ENCODE measurements around the gene JARID2.
"Not testable (repeated sequence)": the region's sequence is repeated elsewhere in the genome, so short reads cannot be mapped to it uniquely, and the experiment has no call there.

The JARID2 gene

GRCh38 chr6:15531973-15532372 lies 286.1 kb downstream of the JARID2 start:
- no peak for DNase-seq

DNA sequence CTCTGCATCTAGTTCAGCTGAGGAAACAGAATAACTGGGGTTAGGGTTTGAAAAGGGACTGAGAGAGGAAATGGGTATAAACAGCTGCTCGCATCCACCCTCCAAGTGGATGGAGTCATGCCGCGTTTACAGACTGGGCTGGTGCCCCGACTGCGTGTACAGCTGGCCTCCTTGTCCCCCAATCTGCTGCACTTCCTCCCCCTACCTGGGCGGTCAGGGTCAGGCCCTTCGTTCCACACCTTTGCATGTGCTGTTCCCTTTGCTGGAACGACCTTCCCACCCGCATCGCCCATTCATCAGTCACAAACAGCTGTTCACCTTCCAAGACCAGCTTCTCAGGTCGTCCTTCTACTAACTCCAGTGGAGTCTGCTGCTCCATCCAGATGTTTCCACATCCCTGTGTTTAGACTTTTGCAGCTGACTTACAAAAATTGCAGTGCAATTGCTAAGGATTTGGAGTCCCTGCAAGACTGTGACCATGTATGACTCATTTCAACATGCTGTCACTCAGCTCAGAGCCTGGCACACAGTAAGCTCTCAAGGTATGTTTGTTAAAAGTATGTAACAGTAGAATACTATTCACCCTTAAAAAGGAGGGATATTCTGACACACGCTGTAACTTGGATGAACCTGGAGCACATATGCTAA lies 287.6 kb downstream of the JARID2 start:
- no peak for DNase-seq

- no peak for DNase-seq
Observed at GRCh38 chr6:15534974-15535373, 289.1 kb downstream of the JARID2 start.

DNA sequence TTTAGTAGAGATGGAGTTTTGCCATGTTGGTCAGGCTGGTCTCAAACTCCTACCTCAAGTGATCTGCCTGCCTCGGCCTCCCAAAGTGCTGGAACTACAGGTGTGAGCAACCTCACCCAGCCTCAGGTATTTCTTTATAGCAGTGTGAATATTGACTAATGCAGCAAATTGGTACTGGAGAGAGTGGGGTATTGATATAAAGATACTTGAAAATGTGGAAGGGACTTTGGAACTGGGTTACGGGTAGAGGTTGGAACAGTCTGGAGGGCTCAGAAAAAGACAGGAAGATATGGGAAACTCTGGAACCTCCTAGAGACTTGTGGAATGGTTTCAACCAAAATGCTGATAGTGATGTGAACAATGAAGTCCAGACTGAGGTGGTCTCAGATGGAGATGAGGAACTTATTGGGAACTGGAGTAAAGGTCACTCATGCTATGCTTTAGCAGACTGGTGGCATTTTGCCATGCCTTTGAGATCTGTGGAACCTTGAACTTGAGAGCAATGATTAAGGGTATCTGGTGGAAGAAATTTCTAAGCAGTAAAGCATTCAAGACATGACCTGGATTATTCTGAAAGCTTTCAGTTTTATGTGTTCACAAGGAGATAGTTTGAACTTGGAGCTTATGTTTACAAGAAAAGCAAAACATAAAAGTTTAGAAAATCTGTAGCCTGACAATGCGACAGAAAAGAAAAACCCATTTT lies 289.8 kb downstream of the JARID2 start:
- no peak for DNase-seq

DNA sequence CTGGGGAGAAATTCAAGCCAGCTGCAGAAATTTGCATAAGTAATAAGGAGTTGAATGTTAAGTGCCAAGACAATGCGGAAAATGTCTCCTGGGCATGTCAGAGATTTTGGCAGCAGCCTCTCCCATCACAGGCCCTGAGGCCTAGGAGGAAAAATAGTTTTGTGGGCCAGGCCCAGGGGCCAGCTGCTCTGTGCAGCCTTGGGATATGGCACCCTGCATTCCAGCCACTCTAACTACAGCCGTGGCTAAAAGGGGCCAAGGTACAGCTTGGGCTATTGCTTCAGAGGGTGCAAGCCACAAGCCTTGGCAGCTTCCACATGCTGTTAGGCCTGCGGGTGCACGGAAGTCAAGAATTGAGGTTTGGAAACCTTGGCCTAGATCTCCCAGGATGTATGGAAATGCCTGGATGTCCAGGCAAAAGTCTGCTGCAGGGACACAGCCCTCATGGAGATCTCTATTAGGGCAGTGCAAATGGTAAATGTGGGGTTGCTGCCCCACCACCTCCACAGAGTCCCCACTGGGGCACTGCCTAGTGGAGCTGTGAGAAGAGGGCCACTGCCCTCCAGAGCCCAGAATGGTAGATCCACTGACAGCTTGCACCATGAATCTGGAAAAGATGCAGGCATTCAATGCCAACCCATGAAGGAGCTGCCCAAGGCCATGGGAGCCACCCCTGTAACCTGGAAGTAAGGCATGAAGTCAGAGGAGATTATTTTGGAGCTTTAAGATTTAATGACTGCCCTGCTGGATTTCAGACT lies 290.5 kb downstream of the JARID2 start:
- no peak for DNase-seq

DNA sequence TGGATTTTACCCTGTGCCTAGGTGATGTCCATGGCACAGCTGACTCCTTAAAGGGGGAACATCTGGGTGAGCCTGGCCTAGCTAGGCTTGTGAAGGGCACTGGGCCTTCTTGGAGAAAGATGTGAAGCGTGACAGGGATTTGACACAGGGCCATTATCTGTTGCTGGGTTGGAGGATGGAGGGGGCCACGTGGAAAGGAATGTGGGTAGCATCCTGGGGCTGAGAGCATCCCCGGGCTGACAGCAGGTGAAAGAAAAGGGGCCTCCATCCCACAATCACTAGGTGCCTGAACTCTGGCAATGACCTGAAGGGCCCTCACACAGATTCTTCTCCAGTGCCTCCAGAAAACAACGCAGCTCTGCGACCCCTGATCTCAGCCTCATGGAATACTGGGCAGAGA lies 292.2 kb downstream of the JARID2 start:
- DNase-seq = no peak

GRCh38 chr6:15538766-15539495 lies 293.1 kb downstream of the JARID2 start:
- no peak for DNase-seq

- DNase-seq = no peak
Observed at GRCh38 chr6:15539722-15540270, 293.9 kb downstream of the JARID2 start.

DNA sequence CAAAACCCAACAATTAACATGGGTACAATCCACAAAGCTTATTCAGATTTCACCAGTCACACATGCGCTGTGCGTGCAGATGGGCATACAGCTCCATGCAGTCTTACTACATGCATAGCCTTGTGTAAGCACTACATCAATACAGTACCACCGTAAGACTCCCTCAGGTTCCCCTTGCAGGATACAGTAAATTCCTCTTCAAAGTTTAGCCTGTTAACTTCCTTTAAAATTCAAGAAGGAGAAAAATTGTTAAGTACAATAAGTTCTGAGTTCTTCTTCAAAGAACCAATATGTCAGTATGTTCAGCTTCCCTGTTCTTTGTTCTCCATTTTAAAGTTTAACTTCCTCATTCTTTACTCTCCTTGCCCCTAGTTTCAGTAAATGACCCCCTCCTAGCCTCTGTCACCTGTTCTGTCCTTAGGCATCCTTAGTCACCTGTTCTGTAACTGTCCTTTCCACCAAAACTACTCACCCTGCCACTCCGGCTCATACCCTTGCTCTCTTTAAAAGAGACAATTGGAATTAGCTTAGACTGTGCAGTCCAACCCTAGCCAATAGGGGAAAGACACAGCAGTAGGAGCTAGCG lies 297.6 kb downstream of the JARID2 start:
- not testable (repeated sequence) for DNase-seq

- DNase-seq = no peak
Observed at GRCh38 chr6:15544321-15544900, 298.5 kb downstream of the JARID2 start.

- no peak for DNase-seq
Observed at GRCh38 chr6:15546591-15546990, 300.7 kb downstream of the JARID2 start.

DNA sequence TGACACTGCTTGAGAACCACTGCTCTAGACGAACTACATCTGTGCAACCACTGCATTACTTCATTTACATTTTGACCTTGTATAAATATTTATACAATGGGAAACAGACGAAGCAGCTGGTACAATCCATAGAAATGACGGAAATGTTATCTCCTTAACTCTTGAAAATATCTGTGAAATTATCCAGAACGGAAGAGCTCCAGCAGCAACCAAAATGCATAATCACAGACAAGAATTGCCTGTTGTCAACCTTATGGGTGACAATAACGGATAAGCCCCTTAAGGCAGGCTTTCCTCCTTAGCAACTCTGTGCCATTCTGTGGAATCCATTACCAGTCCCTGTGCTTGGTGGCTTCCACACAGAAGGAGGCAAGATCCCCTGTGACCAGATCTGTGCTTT lies 301.5 kb downstream of the JARID2 start:
- no peak for DNase-seq

GRCh38 chr6:15549371-15549770 lies 303.5 kb downstream of the JARID2 start:
- no peak for DNase-seq

- DNase-seq = no peak
Observed at GRCh38 chr6:15550546-15551123, 304.8 kb downstream of the JARID2 start.

GRCh38 chr6:15551262-15551661 lies 305.4 kb downstream of the JARID2 start:
- no peak for DNase-seq

GRCh38 chr6:15551798-15552197 lies 305.9 kb downstream of the JARID2 start:
- DNase-seq = no peak

DNA sequence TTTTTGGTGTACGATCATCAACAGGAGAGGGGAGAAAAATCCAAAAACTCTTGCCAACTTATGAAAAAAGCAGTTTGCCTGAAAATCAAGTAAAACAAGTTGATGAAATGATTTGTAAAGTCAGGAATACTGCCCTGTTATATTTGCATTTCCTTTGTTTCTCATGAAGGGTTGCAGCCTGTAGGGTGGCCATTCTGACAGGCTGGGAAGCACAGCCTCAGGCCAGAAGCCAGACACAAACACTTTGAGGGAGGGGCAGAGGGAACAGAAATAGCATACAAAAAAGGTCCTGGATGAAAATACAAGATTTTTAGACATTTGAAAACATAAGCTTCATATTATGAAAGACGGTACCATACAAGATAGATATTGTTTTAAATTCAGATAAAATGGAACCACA lies 307.2 kb downstream of the JARID2 start:
- DNase-seq = no peak

- DNase-seq = no peak
Observed at GRCh38 chr6:15553736-15554294, 307.9 kb downstream of the JARID2 start.

DNA sequence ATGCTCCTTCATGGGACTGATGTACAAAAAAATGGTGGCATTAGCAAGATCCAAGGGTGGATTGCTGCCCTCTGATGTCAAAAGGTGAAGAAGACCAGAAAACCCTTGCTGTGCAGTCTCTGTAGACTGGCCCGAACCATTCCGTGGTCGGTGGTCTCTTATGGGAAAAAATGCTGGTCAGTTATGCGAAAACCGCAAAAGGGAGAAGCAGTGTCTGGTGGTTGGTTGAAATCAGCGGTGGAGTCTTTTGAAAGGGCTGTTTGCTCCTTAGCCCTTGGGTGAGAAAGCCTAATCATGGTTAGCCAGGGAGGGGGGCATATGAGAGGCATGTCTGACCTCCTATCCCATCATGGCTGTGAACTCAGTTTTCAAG lies 308.8 kb downstream of the JARID2 start:
- DNase-seq = no peak

DNA sequence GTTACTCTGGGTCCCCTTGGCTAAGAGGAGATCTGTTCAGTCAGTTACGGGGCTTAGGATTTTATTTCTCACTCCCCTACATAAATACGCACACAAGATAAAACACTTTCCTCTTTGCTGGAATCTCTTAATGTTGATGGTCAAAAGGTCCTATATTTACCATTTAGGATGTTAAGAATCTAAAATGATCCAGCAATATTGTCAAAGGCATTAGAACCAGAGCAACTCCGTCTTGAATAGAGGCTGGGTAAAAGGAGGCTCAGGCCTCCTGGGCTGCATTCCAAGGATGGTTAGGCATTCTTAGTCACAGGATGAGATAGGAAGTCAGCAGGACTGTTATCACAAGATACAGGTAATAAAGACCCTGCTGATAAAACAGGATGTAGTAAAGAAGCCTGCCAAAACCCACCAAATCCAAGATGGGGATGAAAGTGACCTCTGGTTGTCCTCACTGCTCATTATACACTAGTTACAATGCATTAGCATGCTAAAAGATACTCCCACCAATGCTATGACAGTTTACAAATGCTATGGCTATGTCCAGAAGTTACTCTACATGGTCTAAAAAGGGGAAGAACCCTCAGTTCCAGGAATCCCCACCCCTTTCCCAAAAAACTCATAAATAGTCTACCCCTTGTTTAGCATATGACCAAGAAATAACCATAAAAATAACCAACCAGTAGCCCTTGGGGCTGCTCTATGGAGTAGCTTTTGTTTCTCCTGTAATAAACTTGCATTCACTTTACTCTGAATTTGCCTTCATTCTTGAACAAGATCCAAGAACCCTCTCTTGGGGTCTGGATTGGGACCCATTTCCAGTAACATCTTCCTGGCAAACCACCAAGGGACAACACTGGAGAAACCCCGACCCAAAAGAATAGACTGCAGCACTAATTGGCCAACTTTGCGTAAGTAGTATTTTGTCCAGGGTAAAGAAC lies 309.5 kb downstream of the JARID2 start:
- no peak for DNase-seq
